ENCODE measurements around the gene TXNRD3. TPM values are rescaled to one million over a fixed set of nuclear protein-coding genes. Genes with fewer than 3 reads are reported as not detected.
"Not testable (repeated sequence)": the region's sequence is repeated elsewhere in the genome, so short reads cannot be mapped to it uniquely, and the experiment has no call there.

The TXNRD3 gene
- total and polyA plus RNA-seq, 10 donors = 3.7 to 12.9 (median 6.5) TPM

GRCh38 chr3:126636436-126636835 is 18.5 kb downstream of the TXNRD3 start:
- WGBS, 5 donors = 89 to 95% (median 93%) methylated on average over 2 of the region's 2 CpGs
- intact Hi-C loops (cut with DNase I; ENCODE audit: low total_unique reads) = no loop called here
- no peak overlapping the region for H3K27ac ChIP-seq
- no peaks in the 10 kb centered on the region for H3K27me3 ChIP-seq (replicated peaks in 1 of 7)
- no peaks in the 10 kb centered on the region for H3K4me1 ChIP-seq
- no peaks in the 10 kb centered on the region for H3K9me3 ChIP-seq
- no peak overlapping the region for H3K4me3 ChIP-seq
- H3K36me3 ChIP-seq = peaks cover 0 to 30% (median 0%) of the 10 kb centered on the region in 6 donors
- no peak for DNase-seq
- TF ChIP-seq POLR2AphosphoS5 (IDR thresholded peaks at IDR 0.05) = no peak
- TF ChIP-seq POLR2A (IDR thresholded peaks at IDR 0.05) = no peak
- no peak for TF ChIP-seq CTCF (IDR thresholded peaks at IDR 0.05 in 8 of 11, conservative IDR thresholded peaks at IDR 0.05 in 3 of 11)

- H3K4me1 ChIP-seq = no peaks in the 10 kb centered on the region
- DNase-seq = no peak
- H3K27ac ChIP-seq = no peak overlapping the region
- 69 to 92% (median 80%) methylated on average over 5 of the region's 5 CpGs for WGBS, 5 donors
- intact Hi-C loops (cut with DNase I; ENCODE audit: low total_unique reads) = no loop called here
- no peaks in the 10 kb centered on the region for H3K27me3 ChIP-seq (replicated peaks in 1 of 7)
- H3K9me3 ChIP-seq = no peaks in the 10 kb centered on the region
- peaks cover 0 to 29% (median 0%) of the 10 kb centered on the region in 6 donors for H3K36me3 ChIP-seq
- H3K4me3 ChIP-seq = no peak overlapping the region
- TF ChIP-seq CTCF (IDR thresholded peaks at IDR 0.05 in 8 of 11, conservative IDR thresholded peaks at IDR 0.05 in 3 of 11) (no peak), POLR2AphosphoS5 (IDR thresholded peaks at IDR 0.05) (no peak), POLR2A (IDR thresholded peaks at IDR 0.05) (no peak)
Measured at GRCh38 chr3:126634803-126635202, 20.1 kb downstream of the TXNRD3 start.

GRCh38 chr3:126630020-126630419 is 24.9 kb downstream of the TXNRD3 start:
- no peaks in the 10 kb centered on the region for H3K4me1 ChIP-seq
- no peak overlapping the region for H3K4me3 ChIP-seq
- no peaks in the 10 kb centered on the region for H3K9me3 ChIP-seq
- no peaks in the 10 kb centered on the region for H3K27me3 ChIP-seq (replicated peaks in 1 of 7)
- intact Hi-C loops (cut with DNase I; ENCODE audit: low total_unique reads) = no loop called here
- H3K36me3 ChIP-seq = peaks cover 0 to 24% (median 2%) of the 10 kb centered on the region in 6 donors
- TF ChIP-seq POLR2A (IDR thresholded peaks at IDR 0.05) (no peak), CTCF (IDR thresholded peaks at IDR 0.05 in 8 of 11, conservative IDR thresholded peaks at IDR 0.05 in 3 of 11) (no peak), POLR2AphosphoS5 (IDR thresholded peaks at IDR 0.05) (no peak)
- H3K27ac ChIP-seq = no peak overlapping the region
- WGBS, 5 donors = 76 to 82% (median 80%) methylated on average over 2 of the region's 2 CpGs
- no peak for DNase-seq

- H3K27me3 ChIP-seq (replicated peaks in 1 of 7); DNase-seq; H3K4me1 ChIP-seq; H3K27ac ChIP-seq; H3K4me3 ChIP-seq; intact Hi-C loops (cut with DNase I; ENCODE audit: low total_unique reads); H3K9me3 ChIP-seq: not testable (repeated sequence)
- WGBS, 5 donors = 39 to 55% (median 48%) methylated on average over 3 of the region's 3 CpGs
- peaks cover 0 to 14% (median 0%) of the 10 kb centered on the region in 6 donors for H3K36me3 ChIP-seq
Measured at GRCh38 chr3:126625735-126626134, 29.2 kb downstream of the TXNRD3 start.

- H3K27ac ChIP-seq = no peak overlapping the region
- intact Hi-C loops (cut with DNase I; ENCODE audit: low total_unique reads) = no loop called here
- H3K36me3 ChIP-seq = no peaks in the 10 kb centered on the region
- H3K4me3 ChIP-seq = no peak overlapping the region
- no peaks in the 10 kb centered on the region for H3K9me3 ChIP-seq
- WGBS, 5 donors = 93 to 100% (median 98%) methylated on average over 1 of the region's 1 CpG
- TF ChIP-seq POLR2A (IDR thresholded peaks at IDR 0.05) = no peak
- no peak for TF ChIP-seq CTCF (IDR thresholded peaks at IDR 0.05 in 8 of 11, conservative IDR thresholded peaks at IDR 0.05 in 3 of 11)
- no peak for TF ChIP-seq POLR2AphosphoS5 (IDR thresholded peaks at IDR 0.05)
- no peaks in the 10 kb centered on the region for H3K27me3 ChIP-seq (replicated peaks in 1 of 7)
- no peak for DNase-seq
- H3K4me1 ChIP-seq = no peaks in the 10 kb centered on the region
Measured at GRCh38 chr3:126622694-126623093, 32.2 kb downstream of the TXNRD3 start.

Data from spleen (tissue), 11 donors.